SK-N-SH (cell line): ENCODE measurements around the gene MGLL. TPM values are rescaled to one million over a fixed set of nuclear protein-coding genes. Genes with fewer than 3 reads are reported as not detected.

ENCODE experiments used
- CTCF ChIA-PET: fragments of 300-600, 350-600 bp; formaldehyde crosslinking; extraction: SDS; loops from one replicate; lab custom pipeline; 2021; lab: Yijun Ruan, JAX
- POLR2A ChIA-PET: fragments of 350-600 bp; sonication (Branson Sonifier 250); formaldehyde crosslinking; extraction: SDS; loops from one replicate; lab custom pipeline; 2020; ENCODE audit warnings: antibody characterized with exemption, inconsistent platforms; lab: Yijun Ruan, JAX
- DNase-seq: peaks from one replicate; pipeline ENCODE4 v3.0.0; 2012
- H2AFZ ChIP-seq: fragments of 200-600 bp; sonication (generic); 2 replicates; pipeline ENCODE4 v1.8.1; 2016; ENCODE audit warnings: antibody characterized with exemption, mild to moderate bottlenecking, low read depth
- H3F3A ChIP-seq: fragments of 200-600 bp; sonication (generic); replicated peaks from 2 replicates; pipeline ENCODE3; 2016; ENCODE audit warnings: antibody characterized with exemption, mild to moderate bottlenecking; ENCODE audit not compliant: insufficient read depth
- H3K27ac ChIP-seq, 2 experiments: fragments of 200-500 bp in 1 of 2; fragments of 200-600 bp in 1 of 2; sonication (Bioruptor generic) in 1 of 2; sonication (generic), shearing (Covaris generic) in 1 of 2; 2 replicates each; pipeline versions ENCODE4 v1.5.1 to v1.6.1; 2014 to 2016; ENCODE audit warnings: low read depth in 2 of 2, inconsistent platforms in 1 of 2, low read length in 1 of 2, mild to moderate bottlenecking in 1 of 2, mixed read lengths in 1 of 2
- H3K27me3 ChIP-seq: fragments of 200-600 bp; sonication (generic), shearing (Covaris generic); 2 replicates; pipeline ENCODE4 v1.6.1; 2016; ENCODE audit warnings: mixed run types; ENCODE audit not compliant: insufficient read depth
- H3K36me3 ChIP-seq, 2 experiments: fragments of 200-500 bp in 1 of 2; fragments of 200-600 bp in 1 of 2; sonication (Bioruptor generic) in 1 of 2; sonication (generic) in 1 of 2; replicated peaks in 1 of 2; 2 replicates each; pipeline versions ENCODE3 to v1.5.1; 2014 to 2016; ENCODE audit warnings: low read length in 1 of 2, mild to moderate bottlenecking in 1 of 2; ENCODE audit not compliant: insufficient read depth in 2 of 2, control insufficient read depth in 1 of 2
- H3K4me1 ChIP-seq, 2 experiments: fragments of 200-500 bp in 1 of 2; fragments of 200-600 bp in 1 of 2; sonication (Bioruptor generic) in 1 of 2; sonication (generic), shearing (Covaris generic) in 1 of 2; 2 replicates each; pipeline versions ENCODE4 v1.5.1 to v1.6.1; 2014 to 2016; ENCODE audit warnings: low read depth in 1 of 2, low read length in 1 of 2, mixed run types in 1 of 2; ENCODE audit not compliant: insufficient read depth in 2 of 2, control insufficient read depth in 1 of 2
- H3K4me2 ChIP-seq: fragments of 200-600 bp; sonication (generic), shearing (Covaris generic); 2 replicates; pipeline ENCODE4 v1.6.1; 2017; ENCODE audit warnings: mixed run types
- H3K4me3 ChIP-seq, 2 experiments: fragments of 200-500 bp in 1 of 2; fragments of 200-600 bp in 1 of 2; sonication (Bioruptor generic) in 1 of 2; sonication (generic), shearing (Covaris generic) in 1 of 2; 2 replicates each; pipeline versions ENCODE4 v1.5.1 to v1.8.1; 2014 to 2016; ENCODE audit warnings: low read depth in 2 of 2, inconsistent platforms in 1 of 2, low read length in 1 of 2, mild to moderate bottlenecking in 1 of 2, mixed read lengths in 1 of 2, moderate library complexity in 1 of 2
- H3K79me2 ChIP-seq: fragments of 200-600 bp; sonication (generic); 2 replicates; pipeline ENCODE4 v1.8.1; 2017; ENCODE audit warnings: mild to moderate bottlenecking; ENCODE audit not compliant: insufficient read depth
- H3K9ac ChIP-seq: fragments of 200-600 bp; sonication (generic); 2 replicates; pipeline ENCODE4 v1.6.1; 2017; ENCODE audit warnings: mixed run types
- H3K9me2 ChIP-seq: fragments of 200-600 bp; sonication (generic); 2 replicates; pipeline ENCODE4 v1.6.1; 2017; ENCODE audit warnings: mixed run types
- H3K9me3 ChIP-seq: fragments of 200-600 bp; sonication (generic); 2 replicates; pipeline ENCODE4 v1.6.1; 2017; ENCODE audit warnings: mixed run types, mild to moderate bottlenecking, moderate library complexity
- H4K20me1 ChIP-seq: fragments of 200-600 bp; sonication (generic); 2 replicates; pipeline ENCODE4 v1.6.1; 2017; ENCODE audit warnings: mild to moderate bottlenecking, mixed run types; ENCODE audit not compliant: insufficient read depth
- EP300 ChIP-seq, 2 experiments: IDR thresholded peaks; 2 replicates each; pipeline versions ENCODE4 v1.4.0 to v1.6.1; 2012; ENCODE audit warnings: borderline replicate concordance in 1 of 2, low read depth in 1 of 2, low read length in 1 of 2
- EZH2phosphoT487 ChIP-seq: fragments of 200-600 bp; sonication (generic); IDR thresholded peaks from 2 replicates; pipeline ENCODE4 v1.6.1; 2017; ENCODE audit warnings: low read depth, mixed run types, mild to moderate bottlenecking, antibody characterized with exemption, moderate library complexity, borderline replicate concordance
- GABPA ChIP-seq: IDR thresholded peaks from 2 replicates; pipeline ENCODE4 v1.4.0; 2012; ENCODE audit warnings: low read depth, mild to moderate bottlenecking
- GATA2 ChIP-seq: sonication (generic); formaldehyde crosslinking; IDR thresholded peaks from 2 replicates; pipeline ENCODE4 v1.5.0; 2020; ENCODE audit warnings: mild to moderate bottlenecking, missing genetic modification reagents
- MEF2A ChIP-seq: IDR thresholded peaks from 2 replicates; pipeline ENCODE4 v1.4.0; 2012; ENCODE audit warnings: low read depth, borderline replicate concordance
- NRF1 ChIP-seq: IDR thresholded peaks from 2 replicates; pipeline ENCODE4 v1.6.1; 2012; ENCODE audit warnings: low read depth, mild to moderate bottlenecking, low read length
- SIN3A ChIP-seq: IDR thresholded peaks from 2 replicates; pipeline ENCODE4 v1.6.1; 2012; ENCODE audit warnings: low read depth, mild to moderate bottlenecking, low read length, moderate library complexity, borderline replicate concordance
- SMC3 ChIP-seq: IDR thresholded peaks from 2 replicates; pipeline ENCODE4 v1.6.1; 2012; ENCODE audit warnings: low read depth, low read length, improper control_type of control experiment
- TAF1 ChIP-seq: IDR thresholded peaks from 2 replicates; pipeline ENCODE4 v1.6.1; 2012; ENCODE audit warnings: low read depth, mild to moderate bottlenecking, low read length, moderate library complexity, borderline replicate concordance
- TCF12 ChIP-seq: IDR thresholded peaks from 2 replicates; pipeline ENCODE4 v1.4.0; 2012
- USF2 ChIP-seq: fragments of 150-350 bp; IDR thresholded peaks from 2 replicates; pipeline ENCODE4 v1.6.1; 2017; ENCODE audit warnings: antibody characterized with exemption, low read length, low read depth, borderline replicate concordance
- YY1 ChIP-seq: IDR thresholded peaks from 2 replicates; pipeline ENCODE4 v1.4.0; 2012; ENCODE audit warnings: low read depth, mild to moderate bottlenecking
- WGBS: methylation state at CpG from one replicate; pipeline ENCODE4 v1.1.6; 2017; ENCODE audit warnings: low lambda C conversion rate; 5-methylcytosine and 5-hydroxymethylcytosine counted together
- polyA plus RNA-seq, 3 experiments: library from polyadenylated mRNA; depleted of rRNA; stranded (reverse); fragments of >200 nt; gene quantifications; 2 replicates each; pipeline ENCODE4 v1.2.3, GENCODE V29; 2012
- TF ChIP-seq, protein P1 (sequence below): IDR thresholded peaks from 2 replicates; pipeline ENCODE4 v1.4.0; 2012; ENCODE audit warnings: low read depth, borderline replicate concordance
- TF ChIP-seq, protein P2 (sequence below): IDR thresholded peaks from 2 replicates; pipeline ENCODE4 v1.4.0; 2012; ENCODE audit warnings: low read depth, borderline replicate concordance
- TF ChIP-seq, protein P3 (sequence below): fragments of 200-600 bp; sonication (generic); IDR thresholded peaks from 2 replicates; pipeline ENCODE4 v1.6.1; 2017; ENCODE audit warnings: antibody characterized with exemption, mild to moderate bottlenecking, moderate library complexity
- TF ChIP-seq, protein P4 (sequence below): IDR thresholded peaks from 2 replicates; pipeline ENCODE4 v1.6.1; 2012; ENCODE audit warnings: mild to moderate bottlenecking, low read depth, low read length, moderate library complexity
- TF ChIP-seq, protein P5 (sequence below): IDR thresholded peaks from 2 replicates; pipeline ENCODE4 v1.4.0; 2012; ENCODE audit warnings: low read depth

The MGLL gene
- polyA plus RNA-seq, 1 of the 3 experiments (the other 2 are of a cell fraction): 2.2 TPM

DNA sequence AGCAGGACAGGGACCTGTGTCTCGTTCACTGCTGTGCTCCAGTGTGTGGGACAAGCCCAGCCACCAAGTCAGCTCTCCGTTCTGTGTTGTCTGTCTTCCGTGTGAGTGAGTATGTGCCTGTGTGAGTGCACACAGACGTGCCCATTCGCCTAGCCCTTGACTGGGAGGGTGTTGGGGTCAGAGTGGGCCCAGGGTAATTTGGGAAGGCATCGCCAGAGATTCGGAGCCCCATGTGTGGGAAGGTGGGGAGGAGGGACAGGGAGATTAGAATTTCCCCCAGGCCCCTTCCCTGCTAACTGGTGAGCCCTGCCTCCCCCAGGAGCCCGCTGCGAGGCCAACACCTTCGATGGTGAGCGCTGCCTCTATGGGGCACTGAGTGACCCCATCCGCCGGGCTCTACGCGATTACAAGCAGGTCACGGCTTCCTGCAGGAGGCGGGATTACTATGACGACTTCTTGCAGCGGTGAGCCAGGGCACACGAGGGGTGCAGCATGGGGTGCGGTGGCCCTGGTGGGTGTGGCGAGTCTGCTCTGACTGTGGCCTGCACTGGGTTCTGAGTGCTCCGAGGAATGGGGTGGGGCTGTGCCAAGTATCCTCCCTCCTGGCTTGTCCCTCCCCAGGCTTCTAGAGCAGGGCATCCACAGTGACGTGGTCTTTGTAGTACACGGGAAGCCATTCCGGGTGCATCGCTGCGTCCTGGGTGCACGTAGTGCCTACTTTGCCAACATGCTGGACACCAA, 146.5 kb downstream of the MGLL start:
- peaks cover 0 to 3% of the 10 kb centered on the region in 2 experiments for H3K36me3 ChIP-seq
- H3K4me2 ChIP-seq: no peak overlapping the region
- no peak overlapping the region for H3K9ac ChIP-seq
- no peaks in the 10 kb centered on the region for H3K9me2 ChIP-seq
- H3K4me1 ChIP-seq: peaks cover 6 to 19% of the 10 kb centered on the region in 2 experiments; a peak in 1 of 4 replicates
- H3K9me3 ChIP-seq: no peaks in the 10 kb centered on the region
- 98% methylated on average over 9 of the region's 29 CpGs for WGBS
- H3F3A ChIP-seq: no peaks in the 10 kb centered on the region
- no peak for DNase-seq
- H2AFZ ChIP-seq: no peak overlapping the region
- TF ChIP-seq GABPA (no peak), EZH2phosphoT487 (no peak), SIN3A (no peak), USF2 (no peak), SMC3 (no peak), TAF1 (no peak), TCF12 (no peak), YY1 (no peak), NRF1 (no peak), EP300 (IDR thresholded peaks at IDR 0.05; ENCODE audit: borderline replicate concordance in 1 of 2, low read depth in 1 of 2, low read length in 1 of 2) (no peak), MEF2A (no peak), GATA2 (CRISPR knock-in tag) (no peak)
- TF ChIP-seq, protein P1, sequence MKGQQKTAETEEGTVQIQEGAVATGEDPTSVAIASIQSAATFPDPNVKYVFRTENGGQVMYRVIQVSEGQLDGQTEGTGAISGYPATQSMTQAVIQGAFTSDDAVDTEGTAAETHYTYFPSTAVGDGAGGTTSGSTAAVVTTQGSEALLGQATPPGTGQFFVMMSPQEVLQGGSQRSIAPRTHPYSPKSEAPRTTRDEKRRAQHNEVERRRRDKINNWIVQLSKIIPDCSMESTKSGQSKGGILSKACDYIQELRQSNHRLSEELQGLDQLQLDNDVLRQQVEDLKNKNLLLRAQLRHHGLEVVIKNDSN: no peak
- TF ChIP-seq, protein P2, sequence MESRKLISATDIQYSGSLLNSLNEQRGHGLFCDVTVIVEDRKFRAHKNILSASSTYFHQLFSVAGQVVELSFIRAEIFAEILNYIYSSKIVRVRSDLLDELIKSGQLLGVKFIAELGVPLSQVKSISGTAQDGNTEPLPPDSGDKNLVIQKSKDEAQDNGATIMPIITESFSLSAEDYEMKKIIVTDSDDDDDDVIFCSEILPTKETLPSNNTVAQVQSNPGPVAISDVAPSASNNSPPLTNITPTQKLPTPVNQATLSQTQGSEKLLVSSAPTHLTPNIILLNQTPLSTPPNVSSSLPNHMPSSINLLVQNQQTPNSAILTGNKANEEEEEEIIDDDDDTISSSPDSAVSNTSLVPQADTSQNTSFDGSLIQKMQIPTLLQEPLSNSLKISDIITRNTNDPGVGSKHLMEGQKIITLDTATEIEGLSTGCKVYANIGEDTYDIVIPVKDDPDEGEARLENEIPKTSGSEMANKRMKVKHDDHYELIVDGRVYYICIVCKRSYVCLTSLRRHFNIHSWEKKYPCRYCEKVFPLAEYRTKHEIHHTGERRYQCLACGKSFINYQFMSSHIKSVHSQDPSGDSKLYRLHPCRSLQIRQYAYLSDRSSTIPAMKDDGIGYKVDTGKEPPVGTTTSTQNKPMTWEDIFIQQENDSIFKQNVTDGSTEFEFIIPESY: no peak
- TF ChIP-seq, protein P3, sequence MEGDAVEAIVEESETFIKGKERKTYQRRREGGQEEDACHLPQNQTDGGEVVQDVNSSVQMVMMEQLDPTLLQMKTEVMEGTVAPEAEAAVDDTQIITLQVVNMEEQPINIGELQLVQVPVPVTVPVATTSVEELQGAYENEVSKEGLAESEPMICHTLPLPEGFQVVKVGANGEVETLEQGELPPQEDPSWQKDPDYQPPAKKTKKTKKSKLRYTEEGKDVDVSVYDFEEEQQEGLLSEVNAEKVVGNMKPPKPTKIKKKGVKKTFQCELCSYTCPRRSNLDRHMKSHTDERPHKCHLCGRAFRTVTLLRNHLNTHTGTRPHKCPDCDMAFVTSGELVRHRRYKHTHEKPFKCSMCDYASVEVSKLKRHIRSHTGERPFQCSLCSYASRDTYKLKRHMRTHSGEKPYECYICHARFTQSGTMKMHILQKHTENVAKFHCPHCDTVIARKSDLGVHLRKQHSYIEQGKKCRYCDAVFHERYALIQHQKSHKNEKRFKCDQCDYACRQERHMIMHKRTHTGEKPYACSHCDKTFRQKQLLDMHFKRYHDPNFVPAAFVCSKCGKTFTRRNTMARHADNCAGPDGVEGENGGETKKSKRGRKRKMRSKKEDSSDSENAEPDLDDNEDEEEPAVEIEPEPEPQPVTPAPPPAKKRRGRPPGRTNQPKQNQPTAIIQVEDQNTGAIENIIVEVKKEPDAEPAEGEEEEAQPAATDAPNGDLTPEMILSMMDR: no peak
- TF ChIP-seq, protein P4, sequence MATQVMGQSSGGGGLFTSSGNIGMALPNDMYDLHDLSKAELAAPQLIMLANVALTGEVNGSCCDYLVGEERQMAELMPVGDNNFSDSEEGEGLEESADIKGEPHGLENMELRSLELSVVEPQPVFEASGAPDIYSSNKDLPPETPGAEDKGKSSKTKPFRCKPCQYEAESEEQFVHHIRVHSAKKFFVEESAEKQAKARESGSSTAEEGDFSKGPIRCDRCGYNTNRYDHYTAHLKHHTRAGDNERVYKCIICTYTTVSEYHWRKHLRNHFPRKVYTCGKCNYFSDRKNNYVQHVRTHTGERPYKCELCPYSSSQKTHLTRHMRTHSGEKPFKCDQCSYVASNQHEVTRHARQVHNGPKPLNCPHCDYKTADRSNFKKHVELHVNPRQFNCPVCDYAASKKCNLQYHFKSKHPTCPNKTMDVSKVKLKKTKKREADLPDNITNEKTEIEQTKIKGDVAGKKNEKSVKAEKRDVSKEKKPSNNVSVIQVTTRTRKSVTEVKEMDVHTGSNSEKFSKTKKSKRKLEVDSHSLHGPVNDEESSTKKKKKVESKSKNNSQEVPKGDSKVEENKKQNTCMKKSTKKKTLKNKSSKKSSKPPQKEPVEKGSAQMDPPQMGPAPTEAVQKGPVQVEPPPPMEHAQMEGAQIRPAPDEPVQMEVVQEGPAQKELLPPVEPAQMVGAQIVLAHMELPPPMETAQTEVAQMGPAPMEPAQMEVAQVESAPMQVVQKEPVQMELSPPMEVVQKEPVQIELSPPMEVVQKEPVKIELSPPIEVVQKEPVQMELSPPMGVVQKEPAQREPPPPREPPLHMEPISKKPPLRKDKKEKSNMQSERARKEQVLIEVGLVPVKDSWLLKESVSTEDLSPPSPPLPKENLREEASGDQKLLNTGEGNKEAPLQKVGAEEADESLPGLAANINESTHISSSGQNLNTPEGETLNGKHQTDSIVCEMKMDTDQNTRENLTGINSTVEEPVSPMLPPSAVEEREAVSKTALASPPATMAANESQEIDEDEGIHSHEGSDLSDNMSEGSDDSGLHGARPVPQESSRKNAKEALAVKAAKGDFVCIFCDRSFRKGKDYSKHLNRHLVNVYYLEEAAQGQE: no peak
- TF ChIP-seq, protein P5, sequence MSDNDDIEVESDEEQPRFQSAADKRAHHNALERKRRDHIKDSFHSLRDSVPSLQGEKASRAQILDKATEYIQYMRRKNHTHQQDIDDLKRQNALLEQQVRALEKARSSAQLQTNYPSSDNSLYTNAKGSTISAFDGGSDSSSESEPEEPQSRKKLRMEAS: no peak
- no peak overlapping the region for H3K4me3 ChIP-seq
- POLR2A ChIA-PET: no interaction called here
- H3K79me2 ChIP-seq: peaks cover 13% of the 10 kb centered on the region
- H3K27me3 ChIP-seq: no peaks in the 10 kb centered on the region
- no peak overlapping the region for H3K27ac ChIP-seq
- no peaks in the 10 kb centered on the region for H4K20me1 ChIP-seq
- CTCF ChIA-PET: interaction anchor here (0.8 to 1.3 kb wide), 2 partner anchors 21 to 296 kb away, joined by 3 to 4 read pairs; no protein-coding TSS in a partner anchor
